Sciatic nerve (tissue), 2 donors: Measurements from ENCODE around the gene LRRC46. TPM values are rescaled to one million over a fixed set of nuclear protein-coding genes. Genes with fewer than 3 reads are reported as not detected.

Experiments
- ATAC-seq: fragments of 200-7000 bp; cut with Tn5 transposase; one replicate; pipeline ENCODE4 v1.9.1; 2020; ENCODE audit warnings: mild to moderate bottlenecking, moderate library complexity
- DNase-seq: peaks from one replicate; pipeline ENCODE4 v3.0.0-alpha.2; 2020; ENCODE audit warnings: low spot score
- intact Hi-C: fragments of 100-400 bp; cut with DNase I; formaldehyde crosslinking; loops from one replicate; pipeline ENCODE4 v1.14.2; 2022
- total RNA-seq: library from RNA; stranded (reverse); fragmentation: NEBNext Ultra II Directional; extraction: Animal tissue kit (Norgen Biotek cat#: 25700); gene quantifications from one replicate; pipeline ENCODE4 v1.2.1, GENCODE V29; 2021
- donor health status: DM: no; HTN: no; CAD: no.
- donor health status: DM: no; HTN: no; CAD: no.

LRRC46 gene
- total RNA-seq, 1 donor from 2014 or later: 0.89 TPM

DNA sequence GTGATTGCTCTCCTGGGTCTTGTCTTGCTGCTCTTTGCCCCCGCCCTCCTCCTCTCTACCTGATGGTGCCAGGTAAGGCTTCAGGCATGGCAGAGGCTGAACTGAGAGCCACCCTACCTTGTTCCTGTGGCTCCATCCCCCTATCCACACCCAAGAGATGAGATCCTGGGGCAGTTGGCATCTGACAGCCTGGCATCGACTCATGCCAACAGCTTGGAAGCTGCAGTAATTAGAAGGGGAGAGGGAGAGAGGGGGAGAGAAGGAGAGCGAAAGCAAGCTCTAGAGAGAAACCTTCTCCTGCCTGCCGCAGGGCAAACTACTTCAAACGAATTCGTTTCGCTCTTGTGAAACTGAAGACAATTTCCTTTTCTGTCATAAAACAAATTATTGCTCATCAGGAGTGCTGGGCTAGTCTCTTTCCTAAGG lies 33.3 kb downstream of the LRRC46 start:
- no peak for DNase-seq
- no peak for ATAC-seq
- intact Hi-C loops: no loop called here

DNA sequence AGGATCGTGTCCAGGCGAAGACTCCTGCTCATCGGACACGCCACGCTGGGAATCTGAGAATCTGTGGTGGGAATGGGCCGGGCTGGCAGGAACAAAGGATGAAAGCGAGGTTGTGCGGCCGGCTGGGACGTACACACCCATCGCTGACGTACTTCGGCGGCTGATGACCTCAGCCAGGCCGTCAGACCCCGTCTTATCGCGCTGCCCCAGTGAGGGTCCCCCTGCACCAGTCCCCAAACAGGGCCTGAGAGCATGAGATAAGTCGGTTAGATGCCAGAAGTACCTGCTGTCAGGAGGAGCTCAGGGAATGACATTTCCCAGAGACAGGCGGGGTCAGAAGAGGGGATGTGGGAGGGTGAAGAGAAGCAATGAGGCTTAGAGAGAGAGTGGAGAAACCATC lies 35.5 kb downstream of the LRRC46 start:
- DNase-seq: no peak
- ATAC-seq: peak; percentile 54

DNA sequence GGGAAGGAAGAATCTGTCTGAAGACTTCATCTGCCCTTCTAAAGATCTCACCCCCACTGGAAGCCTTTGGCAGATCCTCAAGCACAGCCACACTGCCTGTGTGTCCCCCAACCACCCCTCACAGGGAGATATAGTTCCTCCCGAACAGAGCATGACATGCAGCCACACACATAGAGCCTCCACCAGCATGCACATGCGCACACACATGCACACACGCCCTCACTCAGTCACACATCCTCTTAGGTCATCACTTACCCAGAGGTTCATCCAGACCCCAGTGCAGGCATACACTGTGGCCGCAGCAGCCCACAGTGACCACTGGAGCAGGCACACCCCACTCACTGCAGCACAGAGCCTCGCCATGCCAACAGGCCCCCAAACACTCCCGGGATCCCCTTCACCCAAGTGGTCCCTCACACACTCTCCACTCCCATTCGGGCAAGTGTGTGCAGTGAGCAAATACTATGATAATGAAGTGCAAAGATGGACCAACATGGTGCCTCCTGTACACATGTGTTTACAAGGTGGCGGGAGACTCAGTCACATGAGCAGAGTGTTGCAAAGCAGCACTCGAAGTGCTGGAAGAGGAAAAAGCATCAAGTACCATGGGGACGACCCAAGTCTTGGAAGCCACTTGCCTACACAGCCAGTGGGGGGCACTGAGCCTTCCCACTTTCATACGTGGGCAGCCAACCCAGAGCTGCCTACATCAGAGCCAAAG lies 36.5 kb downstream of the LRRC46 start:
- ATAC-seq: no peak
- intact Hi-C loops: no loop called here
- no peak for DNase-seq

More for the DNA sequence above, 35.5 kb downstream of the LRRC46 start:
- intact Hi-C loops: no loop called here

DNA sequence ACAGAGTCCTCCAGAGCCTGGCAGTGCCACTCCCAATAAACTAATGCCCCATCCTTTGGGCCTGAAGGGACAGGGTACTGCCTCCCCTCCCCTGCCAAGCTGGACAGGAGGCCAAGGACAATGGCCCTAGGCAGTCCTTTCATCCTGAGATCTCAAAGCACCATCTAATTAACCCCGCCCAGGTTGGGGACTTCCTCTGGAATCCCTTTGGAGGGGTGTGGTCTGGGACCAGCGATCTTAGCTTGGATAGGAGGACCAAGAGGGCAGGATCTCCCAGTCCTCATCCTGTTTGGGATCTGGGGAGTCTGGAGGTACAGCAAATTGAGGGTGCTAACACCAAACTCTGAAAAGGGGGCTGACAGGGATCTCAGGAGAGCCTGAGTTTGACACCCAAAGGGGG lies 37.6 kb downstream of the LRRC46 start:
- no peak for ATAC-seq
- DNase-seq: no peak
- intact Hi-C loops: no loop called here

DNA sequence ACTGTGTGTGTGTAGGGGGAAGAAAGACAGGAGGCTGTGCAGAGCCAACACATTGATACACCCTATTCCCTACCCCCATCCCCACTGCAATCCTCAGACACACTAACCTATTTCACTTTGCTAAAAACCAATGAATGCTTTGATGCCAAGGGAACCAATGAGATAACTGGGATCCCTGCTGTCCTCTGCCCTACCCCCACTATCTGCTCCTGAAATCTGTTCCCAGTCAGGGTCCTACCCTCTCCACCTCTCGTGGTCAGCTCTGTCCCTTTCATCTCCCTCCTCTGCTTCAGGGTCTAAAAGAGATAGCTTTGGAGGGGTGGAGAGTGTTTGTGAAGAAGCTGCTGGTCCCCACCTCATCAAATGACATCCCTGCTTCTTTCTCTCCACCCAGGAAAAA lies 38.6 kb downstream of the LRRC46 start:
- intact Hi-C loops: no loop called here
- no peak for DNase-seq
- no peak for ATAC-seq

DNA sequence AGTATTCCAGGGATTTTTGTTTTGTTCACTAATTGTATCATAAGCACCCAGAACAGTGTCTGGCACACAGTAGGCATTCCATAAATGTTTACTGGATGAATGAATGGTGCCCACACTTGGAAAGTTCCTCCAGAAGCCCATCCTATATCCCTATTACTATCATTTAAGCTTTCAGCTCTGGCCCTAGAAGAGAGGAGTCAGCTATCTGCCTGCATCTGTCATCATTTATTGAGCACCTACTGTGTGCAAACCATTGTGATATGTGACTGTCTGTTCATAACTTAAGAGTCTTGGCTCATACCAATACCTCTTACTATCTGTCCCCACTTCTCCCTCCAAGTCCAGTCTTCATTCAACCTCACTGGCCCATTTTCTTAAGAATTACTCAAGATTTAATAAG lies 39.6 kb downstream of the LRRC46 start:
- no peak for ATAC-seq
- intact Hi-C loops: no loop called here
- DNase-seq: no peak

DNA sequence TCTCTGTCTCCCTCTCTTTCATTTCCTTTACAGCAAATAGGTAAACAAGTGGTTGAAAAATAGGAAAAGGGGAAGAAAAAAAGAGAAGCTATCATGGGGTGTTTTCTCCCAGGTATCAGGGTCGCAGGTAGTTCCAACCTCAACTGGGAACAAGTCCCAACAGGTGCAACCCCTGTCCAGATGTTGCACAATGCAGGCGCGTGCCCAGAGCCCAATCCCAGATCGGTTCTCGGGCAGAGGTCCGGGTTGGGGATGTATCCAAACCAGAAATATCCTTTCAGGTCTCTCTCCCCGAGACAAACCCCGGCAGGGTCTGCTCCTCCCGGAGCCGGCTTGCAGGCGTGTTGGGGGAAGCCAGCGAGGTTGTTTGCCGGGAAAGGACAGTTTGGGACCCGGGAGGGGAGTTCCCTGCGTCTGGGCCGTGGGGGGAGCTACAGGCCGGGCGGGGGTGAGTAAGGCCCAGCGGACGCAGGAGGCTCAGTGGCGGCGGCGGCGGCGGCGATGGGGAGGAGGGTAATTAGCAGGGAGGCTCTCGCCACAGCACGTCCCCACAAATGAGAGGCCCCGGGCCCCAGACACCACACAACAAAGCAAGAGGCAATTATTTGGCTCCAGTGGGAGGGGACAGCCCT lies 40.7 kb downstream of the LRRC46 start:
- intact Hi-C loops: no loop called here
- DNase-seq (no peak), ATAC-seq (peak; percentile 29)

DNA sequence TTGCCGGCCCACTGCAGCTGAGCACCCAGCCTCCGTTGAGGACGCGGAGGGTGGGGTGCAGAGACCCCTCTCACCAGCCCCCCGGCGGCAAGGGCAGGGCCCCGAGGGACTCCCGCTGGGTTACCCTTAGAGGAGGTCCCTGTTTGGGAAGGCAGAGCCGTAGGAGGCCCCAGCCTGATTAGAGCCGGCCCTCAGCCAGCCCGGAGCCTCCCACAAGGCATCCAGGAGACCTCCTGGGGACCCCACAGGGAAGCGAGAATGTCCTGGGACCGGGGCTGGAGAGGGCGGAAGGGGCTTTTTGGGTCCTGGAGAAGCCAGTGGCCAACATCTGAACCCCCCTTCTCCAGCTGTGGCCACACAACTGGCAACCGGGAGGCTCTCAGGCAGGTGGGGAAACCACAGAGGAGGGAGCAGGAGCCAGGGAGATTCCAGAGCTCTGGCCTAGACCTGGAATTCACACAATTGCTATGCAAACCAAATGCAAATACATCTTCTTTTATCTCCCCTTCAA lies 41.2 kb downstream of the LRRC46 start:
- intact Hi-C loops: no loop called here
- DNase-seq (no peak), ATAC-seq (no peak)

DNA sequence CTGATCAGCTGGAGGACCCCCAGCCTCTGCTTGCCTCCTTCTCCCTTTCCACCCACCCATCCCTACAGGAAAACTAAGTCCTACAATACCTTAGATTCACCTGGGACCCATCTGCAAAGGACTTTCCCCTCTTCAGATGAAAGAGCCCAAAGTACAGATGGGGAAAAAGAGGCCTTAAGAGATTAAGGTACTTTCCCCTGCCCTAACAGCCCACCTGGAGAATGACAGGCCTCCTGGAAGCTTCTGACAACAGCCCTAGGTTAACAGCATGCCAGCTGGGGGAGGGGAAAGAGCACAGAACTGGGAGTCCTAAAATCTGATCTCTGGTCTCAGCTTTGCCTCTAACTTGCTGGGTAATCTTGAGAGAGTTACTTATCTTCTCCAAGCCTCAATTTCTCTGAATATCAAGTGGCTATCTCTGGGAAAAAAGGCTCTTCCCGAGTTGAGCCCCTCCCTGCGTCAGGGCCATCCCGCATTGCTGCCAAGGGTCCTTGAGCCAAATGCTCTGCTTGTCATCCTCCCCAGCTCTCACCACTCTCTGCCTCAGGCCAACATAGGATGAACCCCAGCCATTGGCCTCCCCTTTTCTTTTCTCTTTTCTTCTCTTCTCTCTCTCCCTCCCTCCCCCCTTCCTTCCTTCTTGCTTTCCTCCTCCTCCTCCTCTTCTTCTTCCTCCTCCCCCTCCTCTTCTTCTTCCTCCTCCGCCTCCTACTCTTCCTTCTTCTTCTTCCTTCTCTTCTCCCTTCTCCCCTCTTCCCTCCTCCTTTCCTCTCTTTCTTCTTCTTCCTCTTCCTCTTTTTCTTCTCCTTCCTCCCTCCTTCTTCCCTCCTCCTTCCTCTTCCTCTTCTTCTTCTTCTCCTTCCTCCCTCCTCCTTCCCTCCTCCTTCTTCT lies 42.0 kb downstream of the LRRC46 start:
- DNase-seq (no peak), ATAC-seq (no peak)
- intact Hi-C loops: no loop called here

DNA sequence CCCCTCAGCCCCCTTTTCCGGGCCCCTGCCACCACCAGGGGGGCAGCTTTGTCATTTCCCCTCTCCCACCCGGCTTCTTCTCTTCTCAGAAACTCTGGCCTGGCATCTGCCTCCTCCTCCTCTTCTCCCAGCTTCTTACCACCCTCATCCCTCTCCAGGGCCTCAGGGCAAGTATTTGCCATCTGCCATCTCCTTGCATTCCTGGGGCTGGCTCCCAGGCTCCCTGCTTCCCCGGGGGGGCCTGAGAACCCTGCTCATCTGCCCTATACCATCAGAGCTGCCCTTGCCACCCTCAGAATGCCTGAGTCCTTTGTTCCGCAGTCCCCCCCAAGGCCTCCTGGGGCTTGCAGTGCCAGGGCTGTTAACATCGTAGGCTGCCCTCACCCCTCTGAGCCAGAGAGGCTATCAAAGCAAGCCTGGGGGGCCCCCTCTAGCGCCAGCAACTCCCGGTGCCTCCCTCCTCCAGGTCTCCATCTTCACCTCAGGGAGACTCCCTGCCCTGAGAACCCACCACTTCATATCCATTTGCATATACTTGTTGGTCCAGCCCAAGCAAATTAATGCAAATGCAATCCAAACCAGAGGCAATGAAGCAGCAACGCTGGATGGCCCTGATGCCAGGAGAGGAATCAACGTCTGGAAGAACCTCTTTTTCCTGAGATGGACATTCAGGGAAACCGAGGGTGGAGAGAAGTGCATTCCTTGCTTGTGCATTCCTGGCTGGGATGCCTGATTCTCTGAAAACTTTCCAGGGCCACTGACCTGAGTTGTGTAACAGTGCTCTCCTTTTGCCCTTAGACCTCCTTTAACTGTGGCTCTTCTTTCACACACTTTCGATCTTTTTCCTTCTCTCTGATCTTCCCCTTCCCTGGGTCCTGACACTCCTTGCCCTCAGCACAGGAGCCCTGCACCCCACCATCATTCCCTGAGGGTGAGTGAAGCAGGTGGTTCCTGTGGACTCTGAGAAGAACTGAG lies 43.8 kb downstream of the LRRC46 start:
- DNase-seq (no peak), ATAC-seq (peak; percentile 66)
- intact Hi-C loops: no loop called here

DNA sequence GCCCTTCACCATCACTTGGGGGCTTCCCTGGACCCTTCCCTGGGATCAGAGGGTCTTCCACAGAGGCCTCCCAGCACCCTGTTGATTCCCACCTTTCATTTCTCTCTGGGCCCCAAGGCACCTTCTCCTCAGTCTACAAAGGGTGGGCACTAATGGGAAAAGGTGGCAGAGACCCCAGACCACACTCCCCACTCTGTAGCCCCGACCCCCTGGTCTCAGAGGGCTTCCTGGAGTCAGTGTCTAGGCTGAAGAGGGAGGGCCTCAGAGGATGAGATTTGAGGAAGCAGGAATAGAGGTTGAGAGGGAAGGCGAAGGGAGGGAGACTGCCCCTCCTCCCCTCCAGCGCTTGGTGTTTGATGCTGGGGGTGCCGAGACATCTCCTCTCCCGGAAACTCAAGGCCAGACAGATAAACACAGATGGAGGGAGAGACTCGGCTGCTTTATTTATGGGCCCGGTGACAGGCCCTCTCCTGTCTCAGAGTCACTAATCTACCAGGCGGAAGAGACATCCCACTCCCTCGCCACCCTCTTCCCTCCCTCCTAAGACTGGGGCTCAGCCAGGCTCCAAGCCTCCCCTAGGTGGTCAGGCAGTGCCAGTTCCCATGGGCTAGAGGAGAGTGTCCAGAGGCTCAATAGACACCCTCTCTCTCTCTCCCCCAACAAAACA lies 46.0 kb downstream of the LRRC46 start:
- no peak for DNase-seq
- intact Hi-C loops: no loop called here
- ATAC-seq: no peak

DNA sequence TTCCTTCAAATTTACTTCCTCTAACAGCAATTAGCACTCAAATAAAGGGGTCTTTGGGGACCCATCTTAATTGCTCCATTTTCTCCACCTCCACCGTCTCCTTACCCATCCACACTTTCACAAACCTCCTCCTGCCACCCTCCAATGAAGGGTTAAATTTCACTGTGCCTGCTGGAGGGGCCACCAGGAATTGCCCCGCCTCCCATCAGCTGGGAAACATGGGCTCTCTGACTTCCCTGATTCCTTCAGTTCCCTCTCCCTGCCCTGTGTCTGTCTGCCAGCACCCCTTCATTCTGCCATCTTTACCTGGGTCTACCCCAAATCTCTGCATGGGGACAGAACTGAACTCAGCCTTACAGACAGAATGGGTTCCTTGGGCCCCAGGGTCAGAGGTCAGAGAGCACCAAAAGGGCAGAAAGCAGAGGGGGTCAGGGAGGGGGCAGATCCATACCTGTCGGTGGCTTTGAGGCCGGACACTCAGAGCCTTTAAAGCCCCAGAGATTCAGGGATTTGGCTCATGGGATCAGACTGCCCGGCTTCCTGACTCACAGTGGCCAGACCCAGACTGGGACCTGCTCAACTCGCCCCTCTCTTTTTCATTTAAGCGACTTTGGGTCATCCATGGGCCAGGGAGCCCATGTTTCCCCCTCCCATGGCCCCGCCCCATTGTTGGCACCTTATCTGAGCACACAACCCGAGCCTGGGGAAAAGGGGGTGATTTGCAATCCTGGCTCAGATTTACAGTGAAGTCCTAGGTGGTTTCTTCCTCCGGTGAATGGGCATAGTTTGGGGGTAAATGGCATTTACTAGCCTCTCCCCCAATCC lies 46.9 kb downstream of the LRRC46 start:
- DNase-seq (no peak), ATAC-seq (no peak)
- intact Hi-C loops: no loop called here

DNA sequence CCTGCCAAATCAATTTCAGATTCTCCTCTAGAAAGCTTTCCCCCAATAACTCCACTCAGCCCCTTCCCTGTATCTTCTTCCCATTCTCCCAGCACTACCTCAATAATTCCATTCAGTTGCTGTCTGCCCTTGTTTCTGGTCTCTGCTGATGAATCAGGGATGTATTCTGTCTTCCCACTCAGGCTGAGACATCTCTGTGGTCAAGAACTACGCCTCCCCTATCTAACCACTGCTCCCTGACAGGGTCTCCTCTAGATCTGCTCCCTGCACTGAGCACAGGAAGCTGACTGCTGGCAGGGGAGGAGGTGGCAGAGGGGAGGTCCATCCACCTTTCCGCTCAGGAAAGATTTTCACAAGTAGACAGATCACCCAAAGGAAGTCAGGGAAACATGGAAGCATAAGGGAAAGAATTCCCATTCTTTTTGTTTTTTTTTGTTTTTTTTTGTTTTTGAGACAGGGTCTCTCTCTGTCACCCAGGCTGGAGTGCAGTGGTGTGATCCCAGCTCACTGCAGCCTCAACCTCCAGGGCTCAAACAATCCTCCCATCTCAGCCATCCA lies 47.6 kb downstream of the LRRC46 start:
- intact Hi-C loops: no loop called here
- ATAC-seq (no peak), DNase-seq (no peak)

DNA sequence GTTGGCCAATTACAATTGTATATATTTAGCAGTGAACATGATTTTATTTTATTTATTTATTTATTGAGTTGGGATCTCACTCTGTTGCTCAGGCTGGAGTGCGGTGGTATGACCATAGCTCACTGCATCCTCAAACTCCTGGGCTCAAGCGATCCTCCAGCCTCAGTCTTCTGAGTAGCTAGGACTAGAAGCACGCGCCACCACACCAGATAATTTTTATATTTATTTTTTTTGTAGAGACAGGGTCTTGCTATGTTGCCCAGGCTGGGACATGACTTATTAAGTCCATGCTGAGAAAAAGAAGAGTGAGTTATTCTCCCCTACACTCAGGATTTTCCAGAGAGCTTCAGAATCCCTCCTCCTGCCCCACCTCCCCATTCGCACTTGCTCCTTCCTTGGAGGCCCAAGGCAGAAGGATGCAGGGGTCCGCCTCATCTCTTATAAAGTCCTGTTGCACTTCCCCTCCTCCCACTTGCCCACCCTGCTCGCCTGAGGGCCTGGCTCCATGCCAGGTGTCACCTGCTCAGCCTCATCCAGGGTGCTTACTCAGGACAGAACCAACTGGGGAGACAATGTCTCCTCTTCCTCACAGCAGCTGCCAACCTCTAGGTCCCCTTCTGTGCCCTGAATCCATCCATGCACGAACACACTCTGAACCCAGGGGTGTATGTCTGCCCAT lies 48.4 kb downstream of the LRRC46 start:
- ATAC-seq (no peak), DNase-seq (no peak)
- intact Hi-C loops: no loop called here

DNA sequence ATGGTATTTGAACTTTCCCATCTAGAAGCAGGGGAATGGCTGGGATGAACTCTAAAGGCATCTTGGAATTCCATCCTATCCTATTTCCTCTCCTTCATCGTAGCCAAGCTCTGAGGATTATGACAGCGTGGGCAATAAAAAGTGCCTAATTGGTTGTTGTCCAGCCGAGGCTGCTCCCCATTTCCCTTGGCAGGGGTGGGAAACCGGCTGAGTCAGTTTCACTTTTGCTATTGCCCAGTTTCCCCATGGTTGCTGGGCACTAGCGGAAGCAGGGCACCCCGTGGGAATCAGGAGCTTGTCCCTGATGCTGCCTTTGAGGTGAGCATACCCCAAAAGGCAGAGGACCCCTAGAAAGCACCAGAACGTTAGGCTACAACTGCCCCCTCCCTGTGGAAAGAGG lies 50.8 kb downstream of the LRRC46 start:
- DNase-seq (no peak), ATAC-seq (peak; percentile 12)
- intact Hi-C loops: no loop called here
